ENCODE results near the gene CCDC92B.

CCDC92B gene

DNA sequence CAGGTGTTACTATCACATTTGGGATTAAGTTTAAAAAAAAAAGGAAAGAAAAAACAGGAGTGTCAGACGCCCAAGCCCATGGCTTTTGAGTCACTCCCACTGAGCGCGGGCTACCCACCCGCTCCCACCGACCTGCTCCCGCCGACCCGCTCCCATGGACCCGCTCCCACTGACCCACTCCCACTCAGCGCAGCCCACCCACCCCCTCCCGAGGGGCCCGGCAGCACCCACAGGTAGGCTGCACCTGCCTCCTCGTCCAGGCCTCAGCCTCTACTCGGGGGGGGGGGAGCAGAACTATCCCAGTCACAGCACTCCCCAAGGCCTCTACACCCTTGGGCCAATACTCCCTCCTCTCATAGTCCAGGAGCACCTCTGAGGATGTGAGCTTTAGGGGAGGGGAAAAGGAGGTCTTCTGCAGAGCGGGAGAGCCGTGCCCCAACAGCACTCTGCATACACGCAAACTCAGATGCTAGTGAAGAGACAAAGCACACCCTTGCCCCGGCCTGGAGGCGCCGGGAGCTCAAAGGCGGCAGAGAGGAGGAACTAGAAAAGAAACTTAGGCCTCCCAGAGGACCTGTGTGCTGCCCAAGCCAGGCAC, 40.8 kb downstream of the CCDC92B start:
- Mint-ChIP-seq H3K27me3 (no peaks in the 10 kb centered on the region), H3K4me3 (peak overlapping the region; percentile 87), H3K27ac (peak overlapping the region; percentile 89), H3K36me3 (peaks cover 6% of the 10 kb centered on the region), H3K9me3 (no peaks in the 10 kb centered on the region), H3K4me1 (peaks cover 39% of the 10 kb centered on the region)
- ATAC-seq (ENCODE audit: low read depth) (no peak), DNase-seq (ENCODE audit: low spot score in 2 of 2) (no peak)

DNA sequence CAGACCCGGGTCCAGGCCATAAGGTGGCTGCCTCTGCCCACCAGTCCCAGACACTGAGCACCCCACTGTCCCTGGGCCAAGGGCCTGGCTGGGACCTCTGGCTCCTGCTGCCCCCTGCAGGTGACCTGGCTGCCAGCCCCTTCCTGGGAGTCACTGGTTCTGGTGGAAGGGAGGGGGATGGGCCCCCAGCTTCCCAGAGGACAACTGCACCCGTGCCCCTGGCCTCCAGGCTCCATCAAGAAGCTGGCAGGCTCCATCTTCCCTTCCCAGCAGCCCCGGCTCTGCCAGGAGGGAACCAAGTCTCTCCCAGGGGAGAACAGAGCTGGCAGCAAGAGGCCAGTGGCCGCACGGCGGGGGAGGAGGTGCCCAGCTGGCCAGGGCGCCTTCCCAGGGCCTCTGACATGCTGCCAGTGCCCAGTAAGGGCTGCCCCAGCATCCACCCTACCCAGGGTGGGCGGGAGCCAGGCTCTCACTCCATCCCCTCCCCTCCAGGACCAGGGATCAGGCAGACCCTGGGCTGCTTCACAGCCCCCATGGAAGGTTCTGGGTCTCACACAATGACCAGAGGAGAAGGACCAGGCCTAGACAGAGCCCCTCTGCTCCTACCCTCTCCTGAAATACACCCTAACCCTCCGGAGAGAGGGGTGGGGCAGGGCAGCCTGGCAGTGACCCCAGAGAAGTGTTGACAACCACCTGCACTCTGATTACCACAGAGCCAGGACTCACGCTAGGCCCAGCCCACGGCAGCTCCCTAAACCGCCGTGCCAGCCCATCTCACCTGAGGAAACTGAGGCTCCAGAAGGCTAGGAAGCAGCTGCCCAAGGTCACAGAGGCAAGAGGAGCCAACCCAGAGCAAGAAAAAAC, 41.5 kb downstream of the CCDC92B start:
- peak overlapping the region; percentile 40 for H3K27ac Mint-ChIP-seq
- H3K36me3 Mint-ChIP-seq, result peaks cover 8% of the 10 kb centered on the region
- H3K27me3 Mint-ChIP-seq, result no peaks in the 10 kb centered on the region
- peaks cover 39% of the 10 kb centered on the region for H3K4me1 Mint-ChIP-seq
- DNase-seq (ENCODE audit: low spot score in 2 of 2) (no peak), ATAC-seq (ENCODE audit: low read depth) (no peak)
- H3K4me3 Mint-ChIP-seq, result peak overlapping the region; percentile 32
- H3K9me3 Mint-ChIP-seq, result no peaks in the 10 kb centered on the region

DNA sequence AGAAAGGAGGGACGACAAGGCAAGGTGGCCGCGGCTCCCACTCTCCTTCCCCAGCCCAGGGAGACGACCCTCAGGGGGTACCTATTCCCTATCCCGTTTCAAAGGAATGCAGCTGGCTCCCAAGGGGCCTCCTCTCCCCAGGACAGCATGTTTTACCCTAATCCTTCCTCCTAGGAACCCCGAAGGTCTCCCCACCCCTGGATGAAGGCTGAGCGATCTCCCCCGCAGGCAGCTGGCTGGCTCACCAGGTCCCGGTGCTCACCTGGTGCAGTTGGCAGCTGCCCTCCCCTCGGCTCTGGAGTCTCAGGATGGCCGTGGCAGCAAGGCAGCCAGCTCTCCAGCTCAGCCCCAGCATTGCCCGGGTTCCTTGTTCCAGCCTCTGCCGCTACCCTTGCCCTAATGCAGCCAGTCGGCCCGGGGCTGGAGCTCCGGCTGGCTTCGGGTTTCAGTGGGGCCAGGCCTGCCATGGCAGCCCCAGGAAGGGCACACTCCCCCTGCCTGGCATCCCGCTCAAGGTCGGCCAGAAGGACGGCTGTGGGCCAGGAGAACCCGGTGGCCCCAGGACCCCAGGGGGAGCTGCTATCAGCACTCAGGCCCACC, 42.4 kb downstream of the CCDC92B start:
- no peak overlapping the region for H3K27ac Mint-ChIP-seq
- peaks cover 34% of the 10 kb centered on the region for H3K4me1 Mint-ChIP-seq

DNA sequence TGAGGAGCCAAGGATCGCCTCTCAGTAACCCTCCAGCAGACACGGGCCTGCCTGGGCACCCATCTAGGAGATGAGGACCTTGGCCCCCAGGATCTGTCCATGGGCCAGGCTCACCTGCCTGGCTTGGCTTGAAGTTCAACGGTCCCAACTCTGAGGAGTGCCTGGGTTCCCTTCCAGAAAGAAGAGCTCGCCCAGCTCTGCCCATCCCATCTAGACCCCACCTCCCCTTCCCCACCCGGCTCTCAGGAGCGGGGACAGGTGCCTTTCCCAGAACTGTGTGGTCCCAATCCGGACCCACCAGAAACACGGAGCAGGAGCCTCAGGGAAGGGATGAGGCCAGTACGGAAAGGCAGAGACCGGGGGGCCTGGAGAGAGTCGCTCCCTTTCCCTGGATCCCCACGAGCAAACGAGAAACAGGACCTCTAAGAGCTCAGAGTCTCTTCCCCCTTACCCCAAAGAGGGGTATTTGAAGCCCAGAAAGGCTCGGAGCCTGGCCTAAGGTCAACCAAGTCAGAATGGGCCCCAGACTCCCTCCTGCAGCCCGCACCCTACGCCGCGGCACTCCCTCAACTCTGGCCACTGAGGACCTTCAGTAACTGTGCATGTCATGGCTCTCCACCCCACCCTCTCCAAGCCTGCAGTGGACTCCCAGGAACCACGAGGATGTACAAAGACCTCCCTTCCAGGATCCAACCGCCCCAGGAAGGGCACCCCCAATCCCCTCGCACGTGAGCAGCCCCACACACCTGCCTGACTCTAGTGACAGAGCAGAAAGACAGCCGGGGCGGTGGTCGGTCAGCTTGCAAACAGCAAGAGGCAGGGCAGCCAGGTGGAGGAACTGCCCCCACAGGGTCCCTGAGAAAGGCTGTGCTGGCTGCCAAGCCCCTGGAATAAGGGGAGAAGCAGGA, 43.3 kb downstream of the CCDC92B start:
- H3K27me3 Mint-ChIP-seq, result no peaks in the 10 kb centered on the region
- peak overlapping the region; percentile 82 for H3K27ac Mint-ChIP-seq
- no peak for DNase-seq (ENCODE audit: low spot score in 2 of 2)
- ATAC-seq (ENCODE audit: low read depth), result no peak
- H3K4me1 Mint-ChIP-seq, result peaks cover 32% of the 10 kb centered on the region
- H3K36me3 Mint-ChIP-seq, result peaks cover 8% of the 10 kb centered on the region
- no peak overlapping the region for H3K4me3 Mint-ChIP-seq
- no peaks in the 10 kb centered on the region for H3K9me3 Mint-ChIP-seq

More for the DNA sequence above, 42.4 kb downstream of the CCDC92B start:
- DNase-seq (ENCODE audit: low spot score in 2 of 2), result no peak
- Mint-ChIP-seq H3K27me3 (no peaks in the 10 kb centered on the region), H3K4me3 (no peak overlapping the region), H3K36me3 (peaks cover 8% of the 10 kb centered on the region), H3K9me3 (no peaks in the 10 kb centered on the region)
- no peak for ATAC-seq (ENCODE audit: low read depth)

DNA sequence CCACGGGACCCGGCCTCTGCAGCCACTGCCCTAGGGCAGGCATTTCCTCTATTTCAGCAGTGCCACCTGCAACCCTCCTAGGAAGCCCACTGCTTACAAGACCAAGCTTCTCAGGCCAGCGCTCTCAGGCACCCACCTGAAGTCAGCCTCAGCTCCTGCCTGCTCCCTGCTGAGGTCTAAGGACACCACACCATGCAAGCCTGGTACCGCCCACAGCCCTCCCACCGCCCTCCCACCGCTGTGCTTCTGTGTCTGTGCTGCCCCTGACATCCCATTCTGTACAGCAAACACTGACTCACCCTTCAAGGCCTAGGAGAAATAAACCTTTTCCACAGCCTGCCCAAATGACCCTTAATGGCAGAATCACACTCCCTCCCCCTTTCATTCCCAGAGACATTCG, 44.2 kb downstream of the CCDC92B start:
- no peak overlapping the region for H3K4me3 Mint-ChIP-seq
- no peak for ATAC-seq (ENCODE audit: low read depth)
- peaks cover 8% of the 10 kb centered on the region for H3K36me3 Mint-ChIP-seq
- peak overlapping the region; percentile 82 for H3K27ac Mint-ChIP-seq
- no peaks in the 10 kb centered on the region for H3K9me3 Mint-ChIP-seq
- no peaks in the 10 kb centered on the region for H3K27me3 Mint-ChIP-seq
- DNase-seq (ENCODE audit: low spot score in 2 of 2), result no peak
- H3K4me1 Mint-ChIP-seq, result peaks cover 29% of the 10 kb centered on the region

DNA sequence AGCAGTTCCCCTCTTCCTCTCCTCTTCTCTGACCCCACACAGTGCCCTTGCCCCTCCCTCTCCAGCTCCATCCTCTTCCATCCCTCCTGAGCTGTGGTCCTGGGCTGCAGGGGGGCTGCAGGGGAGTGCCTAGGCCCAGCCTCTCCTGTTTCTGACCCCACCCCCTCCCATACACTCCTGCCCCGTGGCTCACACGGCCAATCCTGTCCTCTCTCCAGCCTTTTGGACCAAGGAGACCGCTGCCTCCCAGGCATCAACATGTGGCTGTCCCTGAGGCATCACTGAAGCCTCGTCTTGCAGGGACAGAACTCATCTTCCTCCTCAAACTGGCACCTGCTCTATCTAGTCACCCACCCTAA, 44.6 kb downstream of the CCDC92B start:
- Mint-ChIP-seq H3K4me1 (peaks cover 25% of the 10 kb centered on the region), H3K9me3 (no peaks in the 10 kb centered on the region), H3K4me3 (no peak overlapping the region), H3K36me3 (peaks cover 8% of the 10 kb centered on the region), H3K27me3 (no peaks in the 10 kb centered on the region), H3K27ac (peak overlapping the region; percentile 82)
- ATAC-seq (ENCODE audit: low read depth), result no peak
- DNase-seq (ENCODE audit: low spot score in 2 of 2), result no peak

DNA sequence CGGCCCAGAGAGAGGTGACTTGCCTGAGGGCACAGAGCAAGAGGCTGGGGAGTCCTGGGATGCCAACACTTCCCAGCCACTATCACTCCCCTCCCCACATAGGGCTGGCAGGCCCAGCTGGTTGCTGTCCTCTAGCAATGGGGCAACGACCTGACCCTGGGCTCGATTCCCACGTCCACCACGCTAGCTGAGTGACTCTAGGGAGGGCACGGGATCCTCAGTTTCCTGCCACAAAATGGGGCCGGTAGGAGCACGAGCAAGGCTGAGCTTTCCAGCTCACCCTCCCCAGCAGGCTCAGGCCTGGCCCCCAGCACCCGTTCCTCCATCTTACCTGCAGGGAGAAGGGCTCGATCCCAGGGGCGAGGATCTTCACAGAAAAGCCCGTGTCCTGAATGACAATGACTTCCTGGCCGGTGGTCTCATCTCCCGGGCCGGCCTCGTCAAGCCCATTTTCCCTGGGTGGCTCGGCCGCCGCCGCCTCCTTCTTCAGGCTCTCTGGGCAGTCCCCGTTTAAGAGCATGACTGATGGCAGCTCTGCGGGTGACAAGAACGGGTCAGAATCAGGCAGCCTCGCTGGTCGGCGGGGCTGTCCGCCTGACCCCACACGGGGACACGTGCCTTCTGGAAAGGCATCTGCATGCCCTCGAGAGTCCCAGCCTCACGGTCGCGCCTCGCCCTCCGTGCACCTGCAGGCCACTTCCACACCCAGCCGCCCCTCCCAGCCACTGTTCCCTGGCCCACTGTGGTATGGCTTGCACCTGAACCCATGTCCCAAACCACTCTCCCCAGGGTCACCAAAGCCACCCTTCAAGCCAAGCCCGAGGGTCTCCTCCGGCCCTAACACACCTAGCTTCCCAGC, 45.2 kb downstream of the CCDC92B start:
- Mint-ChIP-seq H3K9me3 (no peaks in the 10 kb centered on the region), H3K4me3 (no peak overlapping the region), H3K27ac (no peak overlapping the region), H3K36me3 (peaks cover 8% of the 10 kb centered on the region), H3K27me3 (no peaks in the 10 kb centered on the region), H3K4me1 (peaks cover 19% of the 10 kb centered on the region)
- ATAC-seq (ENCODE audit: low read depth) (no peak), DNase-seq (ENCODE audit: low spot score in 2 of 2) (no peak)

DNA sequence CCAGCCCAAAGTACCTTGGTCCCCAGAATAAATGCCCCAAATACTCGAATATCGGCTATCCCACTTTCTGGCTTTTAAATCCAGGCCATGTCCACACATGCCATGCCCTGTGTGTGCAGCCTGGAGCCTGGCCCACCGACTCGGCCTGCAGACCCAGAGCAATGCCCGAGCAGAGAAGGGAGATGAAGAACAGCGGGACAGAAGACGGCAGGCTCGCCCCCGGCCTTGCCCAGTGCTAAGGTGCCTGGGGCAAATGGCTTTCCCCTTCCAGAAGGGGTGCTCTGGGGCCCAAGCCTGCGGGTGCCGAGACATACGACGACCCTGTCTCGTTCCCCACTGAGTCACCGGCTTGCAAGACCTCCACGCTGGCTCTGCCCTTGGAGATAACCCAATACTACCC, 45.8 kb downstream of the CCDC92B start:
- Mint-ChIP-seq H3K9me3 (no peaks in the 10 kb centered on the region), H3K27ac (no peak overlapping the region), H3K36me3 (peaks cover 8% of the 10 kb centered on the region), H3K4me3 (no peak overlapping the region), H3K4me1 (peaks cover 13% of the 10 kb centered on the region), H3K27me3 (no peaks in the 10 kb centered on the region)
- ATAC-seq (ENCODE audit: low read depth) (no peak), DNase-seq (ENCODE audit: low spot score in 2 of 2) (no peak)

DNA sequence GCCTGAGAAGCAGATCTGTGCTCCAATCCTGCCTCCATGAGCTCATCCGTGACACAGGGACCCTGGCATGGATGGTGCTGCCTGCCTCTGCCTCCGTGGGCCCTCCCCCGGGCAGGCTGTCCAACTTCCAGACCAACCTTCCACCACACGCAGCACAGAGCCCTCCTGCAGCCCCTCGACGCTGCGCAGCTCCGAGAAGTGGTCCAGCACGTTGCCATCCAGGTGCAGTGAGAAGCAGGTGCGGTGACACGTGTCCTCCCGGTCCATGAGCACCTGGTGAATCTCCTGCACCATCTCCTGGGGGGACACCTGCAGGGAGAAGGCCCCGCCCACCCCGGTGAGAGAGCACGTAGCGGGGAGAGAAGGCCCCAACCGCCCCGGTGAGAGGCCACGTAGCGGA, 46.3 kb downstream of the CCDC92B start:
- H3K27ac Mint-ChIP-seq, result no peak overlapping the region
- no peaks in the 10 kb centered on the region for H3K27me3 Mint-ChIP-seq
- DNase-seq (ENCODE audit: low spot score in 2 of 2) (no peak), ATAC-seq (ENCODE audit: low read depth) (no peak)
- H3K4me1 Mint-ChIP-seq, result peaks cover 11% of the 10 kb centered on the region
- H3K4me3 Mint-ChIP-seq, result no peak overlapping the region
- peaks cover 8% of the 10 kb centered on the region for H3K36me3 Mint-ChIP-seq
- no peaks in the 10 kb centered on the region for H3K9me3 Mint-ChIP-seq

DNA sequence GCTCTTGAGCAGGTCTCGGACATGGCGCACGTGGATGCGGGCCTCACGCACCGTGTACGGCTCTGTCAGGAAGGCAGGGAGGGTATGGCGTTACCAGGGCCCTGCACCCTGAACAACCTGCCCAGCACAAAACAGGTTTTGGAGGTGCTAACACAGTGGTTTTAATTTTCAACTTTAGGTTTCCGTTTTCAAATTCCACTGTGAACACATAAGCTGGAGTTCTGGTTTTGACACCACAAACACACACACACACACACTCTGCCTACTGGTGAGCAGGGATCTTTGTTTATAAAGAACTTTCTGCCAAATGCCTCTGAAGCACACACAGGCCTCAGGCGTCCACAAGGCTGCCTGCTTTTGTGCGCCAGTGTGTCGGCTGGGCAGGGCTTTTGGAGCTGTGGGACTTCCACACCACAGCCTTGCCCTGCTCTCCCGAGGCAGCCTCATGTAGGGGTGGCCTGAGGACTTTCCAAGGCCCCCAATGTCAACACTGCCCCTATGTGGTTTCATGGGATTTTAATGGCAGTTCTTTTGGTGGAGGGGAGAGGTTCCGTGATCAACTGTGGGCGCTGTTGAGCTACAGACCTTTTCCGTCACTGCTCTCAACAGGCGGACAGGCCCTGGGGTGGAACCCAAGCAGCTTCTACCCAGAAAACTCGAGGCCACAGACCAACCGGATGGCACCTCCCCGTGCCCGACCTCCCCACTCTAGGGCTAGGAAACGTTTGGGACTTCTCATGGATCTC, 47.3 kb downstream of the CCDC92B start:
- H3K4me3 Mint-ChIP-seq, result no peak overlapping the region
- no peak for ATAC-seq (ENCODE audit: low read depth)

DNA sequence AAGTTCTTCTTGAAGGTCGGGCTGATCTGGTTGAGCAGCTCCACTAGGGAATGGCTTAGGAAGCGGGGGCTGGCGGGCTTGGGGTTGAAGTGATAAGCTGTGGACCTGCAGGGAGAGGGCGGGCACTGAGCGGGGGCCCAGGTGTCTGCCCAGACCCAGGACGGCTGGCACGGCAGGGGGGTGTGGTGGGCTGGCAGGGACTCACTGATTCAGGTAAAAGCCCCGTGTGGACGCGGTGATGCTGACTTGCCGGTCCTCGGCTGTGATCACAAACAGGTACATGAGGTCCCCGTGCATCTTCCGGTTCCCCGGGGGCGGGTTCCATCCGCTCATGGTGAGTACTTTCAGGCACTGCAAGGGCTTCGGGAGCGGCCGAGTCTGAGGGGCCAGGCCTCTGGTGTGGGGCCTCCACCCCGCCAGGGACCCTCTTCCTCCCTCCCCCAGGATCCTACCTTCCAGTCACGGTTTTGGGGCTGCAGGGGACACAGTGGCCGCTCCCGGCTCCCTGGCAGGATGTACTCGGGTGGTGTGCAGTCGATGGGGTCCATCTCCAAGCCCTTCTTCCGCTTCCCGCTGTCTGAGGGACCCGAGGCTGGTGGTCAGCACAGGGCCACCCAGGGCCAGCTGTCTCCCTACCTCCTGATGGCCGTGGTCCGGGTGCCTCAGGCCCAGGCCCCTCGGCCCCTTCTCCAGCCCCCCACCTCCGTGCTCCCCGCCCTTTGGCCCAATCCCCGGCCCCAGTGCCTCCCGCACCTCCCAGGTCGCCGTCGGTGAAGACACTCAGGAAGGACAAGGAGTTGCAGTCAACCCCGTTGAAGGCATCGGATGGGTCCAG, 48.1 kb downstream of the CCDC92B start:
- Mint-ChIP-seq H3K27me3 (no peaks in the 10 kb centered on the region), H3K9me3 (no peaks in the 10 kb centered on the region), H3K27ac (no peak overlapping the region), H3K4me3 (no peak overlapping the region), H3K36me3 (peaks cover 8% of the 10 kb centered on the region), H3K4me1 (peaks cover 10% of the 10 kb centered on the region)
- DNase-seq (ENCODE audit: low spot score in 2 of 2) (no peak), ATAC-seq (ENCODE audit: low read depth) (no peak)

More for the DNA sequence above, 47.3 kb downstream of the CCDC92B start:
- Mint-ChIP-seq H3K36me3 (peaks cover 8% of the 10 kb centered on the region), H3K27ac (no peak overlapping the region), H3K9me3 (no peaks in the 10 kb centered on the region), H3K4me1 (peaks cover 10% of the 10 kb centered on the region), H3K27me3 (no peaks in the 10 kb centered on the region)
- no peak for DNase-seq (ENCODE audit: low spot score in 2 of 2)

Data from memory B cell (primary cell).